DMS 273 treated with DMSO at 0.1 percent for 48 hours (cell line): Measurements from ENCODE around the gene RBMX2.
"Not testable (repeated sequence)": the region's sequence is repeated elsewhere in the genome, so short reads cannot be mapped to it uniquely, and the experiment has no call there.

ENCODE experiments used
- DNase-seq: peaks from one replicate; lab custom pipeline; 2025; lab: John Stamatoyannopoulos, UW

Gene RBMX2, protein sequence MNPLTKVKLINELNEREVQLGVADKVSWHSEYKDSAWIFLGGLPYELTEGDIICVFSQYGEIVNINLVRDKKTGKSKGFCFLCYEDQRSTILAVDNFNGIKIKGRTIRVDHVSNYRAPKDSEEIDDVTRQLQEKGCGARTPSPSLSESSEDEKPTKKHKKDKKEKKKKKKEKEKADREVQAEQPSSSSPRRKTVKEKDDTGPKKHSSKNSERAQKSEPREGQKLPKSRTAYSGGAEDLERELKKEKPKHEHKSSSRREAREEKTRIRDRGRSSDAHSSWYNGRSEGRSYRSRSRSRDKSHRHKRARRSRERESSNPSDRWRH

DNA sequence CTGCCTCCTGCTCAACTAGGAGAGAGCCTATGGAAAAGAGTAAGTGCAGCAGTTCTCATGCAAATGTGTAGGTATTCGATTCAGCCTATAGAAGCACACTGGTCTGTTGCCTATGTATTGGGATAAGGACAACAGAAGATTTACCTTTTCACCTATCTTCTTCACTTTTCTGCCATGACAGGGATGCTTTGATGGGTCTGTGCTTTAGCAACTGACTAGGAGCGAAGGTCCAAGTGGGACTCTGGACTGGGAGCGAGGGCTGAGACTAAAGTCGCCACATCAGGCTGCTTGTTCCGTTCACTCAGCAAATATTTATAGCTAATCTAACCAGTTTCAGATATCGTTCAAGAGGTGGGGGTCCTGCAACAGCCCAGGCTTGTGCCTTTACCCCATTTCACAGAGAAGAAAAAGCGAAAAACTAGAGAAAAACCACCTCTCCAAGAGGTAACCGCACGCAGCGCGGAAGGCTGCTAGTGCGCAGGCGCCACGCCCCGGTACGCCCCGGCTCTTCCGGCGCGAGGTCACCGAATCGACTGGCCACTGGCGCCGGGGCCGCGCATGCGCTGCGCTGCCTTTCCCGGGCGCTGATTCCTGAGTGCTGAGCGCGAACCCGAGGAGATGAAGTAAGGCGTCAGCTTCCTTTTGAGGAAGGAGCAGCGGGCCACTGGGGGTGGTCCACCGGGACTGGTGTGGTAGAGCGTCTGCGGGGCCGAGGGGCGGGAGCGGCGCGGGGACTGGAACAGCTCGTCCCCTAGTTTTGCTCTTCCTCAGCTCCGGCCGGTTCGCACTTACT, at the start of gene RBMX2:
TSS of gene RBMX2 (plus strand) at position 573 of the 793 bp plus-strand sequence. CDS start at position 619, 46 bp downstream.
- peak; percentile 44 for DNase-seq

GRCh38 chrX:130352050-130352449, 49.7 kb upstream of the RBMX2 start:
- not testable (repeated sequence) for DNase-seq

DNA sequence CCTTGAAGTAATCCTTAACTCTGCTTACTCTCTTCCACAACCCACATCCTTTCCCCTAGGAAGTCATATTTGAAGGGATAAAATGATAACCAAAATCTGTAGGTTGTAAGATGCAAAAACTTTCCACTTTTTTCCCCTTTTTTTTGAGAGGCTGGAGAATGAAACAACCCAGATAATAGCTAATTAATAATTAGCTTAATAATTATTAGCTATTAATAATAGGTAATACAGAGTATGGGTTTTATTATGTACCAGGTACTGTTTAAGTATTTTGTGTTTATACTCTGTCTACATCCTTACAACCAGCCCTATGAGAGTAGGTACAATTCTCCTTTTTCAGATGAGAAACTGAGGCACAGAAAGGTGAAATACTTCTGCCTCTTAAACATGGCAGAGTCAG, 25.7 kb upstream of the RBMX2 start:
- no peak for DNase-seq

GRCh38 chrX:130378024-130378669, 23.6 kb upstream of the RBMX2 start:
- DNase-seq, result peak; percentile 31

DNA sequence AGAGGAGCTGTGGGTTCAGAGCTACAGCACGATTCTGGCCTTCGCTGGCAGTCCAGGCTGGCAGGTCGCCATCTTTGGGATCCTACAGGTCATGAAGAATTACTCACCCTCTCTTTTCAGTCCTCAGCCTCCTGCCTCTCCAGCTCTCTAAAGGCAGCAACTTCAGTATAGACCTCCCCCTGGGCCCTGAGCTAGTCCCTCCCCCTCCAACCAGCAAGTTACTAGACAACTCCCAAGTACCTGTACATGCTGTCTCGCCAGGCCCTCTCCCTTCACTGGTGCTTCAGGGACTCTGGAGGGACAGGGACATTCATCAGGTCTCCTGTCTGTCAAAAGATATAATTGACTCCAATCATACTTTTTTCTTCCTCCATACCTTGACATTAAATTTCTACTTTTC, 16.3 kb upstream of the RBMX2 start, which contains the start of gene GPR119:
TSS of gene GPR119 (minus strand) at position 155 of the 400 bp plus-strand sequence. CDS start 227 bp downstream, outside the sequence.
- DNase-seq, result no peak

DNA sequence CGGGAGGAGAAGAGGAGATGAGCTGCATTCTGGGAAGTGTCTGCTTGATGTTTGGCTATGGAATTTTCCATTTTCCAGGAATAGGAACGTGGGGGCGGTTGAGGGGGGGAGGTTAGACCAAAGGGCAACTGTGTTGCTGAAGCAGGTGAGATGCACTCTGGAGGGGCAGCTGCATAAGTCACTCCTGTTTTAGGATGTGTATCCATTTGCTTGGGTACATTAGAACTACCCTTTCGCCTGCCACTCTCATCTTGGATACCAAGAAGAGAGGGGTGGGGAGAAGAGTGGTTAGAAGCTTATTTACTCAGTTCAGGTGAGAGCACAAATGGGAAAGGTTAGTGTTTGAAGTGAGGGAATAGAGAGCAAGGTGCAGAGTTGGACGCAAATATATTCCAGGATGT, 15.4 kb upstream of the RBMX2 start:
- no peak for DNase-seq

DNA sequence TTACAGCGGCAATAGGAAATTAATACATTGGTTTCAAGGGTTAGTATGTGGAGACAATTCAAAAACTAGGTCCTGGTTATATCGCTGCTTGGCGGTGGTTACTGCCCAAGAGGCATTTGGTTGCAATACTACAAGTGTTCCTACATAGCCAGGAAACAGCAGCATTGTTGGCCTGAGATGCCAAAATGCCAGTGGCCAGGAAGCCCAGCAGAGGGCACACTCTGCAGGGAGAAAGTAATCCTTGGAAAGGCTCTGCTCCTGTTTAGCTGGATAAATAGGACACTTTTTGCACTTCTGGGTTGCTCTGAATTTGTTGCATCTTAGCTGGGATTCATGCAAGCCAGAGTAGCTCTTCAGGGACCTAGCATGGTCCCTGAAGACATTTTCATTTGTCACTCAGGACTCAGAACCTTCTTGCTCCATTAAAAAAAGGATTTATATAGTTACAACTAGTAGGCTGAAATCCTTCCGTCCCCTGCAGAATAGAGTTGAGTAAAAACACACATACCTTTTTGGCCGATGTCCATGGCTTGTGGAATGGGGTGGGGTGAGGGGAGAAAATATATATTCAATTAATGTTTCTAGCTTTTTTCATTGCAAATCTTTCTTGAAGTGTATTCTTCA, 8.2 kb upstream of the RBMX2 start:
- DNase-seq, result peak; percentile 7

DNA sequence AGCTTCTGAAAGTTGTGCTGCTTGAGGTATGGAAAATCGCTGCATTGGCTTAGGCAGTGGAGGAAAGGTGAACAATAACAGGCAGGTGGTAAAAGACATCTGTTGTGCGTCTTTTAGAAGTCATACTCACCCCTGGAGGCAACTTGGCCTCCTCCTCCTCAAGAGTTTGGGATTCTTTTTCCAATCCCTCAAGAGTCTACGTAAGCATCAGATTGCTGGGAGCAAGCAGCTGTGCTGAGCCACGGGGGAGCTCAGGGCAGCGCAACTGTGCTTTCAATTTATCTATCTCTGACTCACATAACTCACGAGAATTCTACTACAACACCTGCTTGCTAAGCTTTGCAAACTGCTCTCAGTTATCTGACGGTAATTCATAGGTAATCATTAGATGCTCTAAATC, 6.4 kb upstream of the RBMX2 start:
- DNase-seq, result peak; percentile 1

DNA sequence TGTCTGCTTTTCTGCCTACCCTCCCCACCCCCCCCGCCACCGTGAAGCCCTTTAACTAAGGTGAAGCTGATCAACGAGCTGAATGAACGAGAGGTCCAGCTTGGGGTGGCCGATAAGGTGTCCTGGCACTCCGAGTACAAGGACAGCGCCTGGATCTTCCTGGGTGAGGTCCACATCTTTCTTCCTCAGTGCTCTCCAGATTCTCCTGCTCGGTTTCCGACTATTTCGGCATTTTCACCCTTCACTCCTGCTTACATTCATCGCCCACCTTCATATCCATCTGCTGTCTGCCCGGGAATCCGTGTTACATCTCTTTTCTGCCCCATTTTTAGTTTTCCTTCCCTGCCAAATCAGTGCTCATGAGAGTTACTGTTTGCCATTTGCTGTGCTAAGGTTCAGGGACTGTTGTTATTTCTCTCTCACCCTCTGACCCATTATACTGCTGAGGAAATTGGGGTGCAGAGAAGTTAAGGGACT, 459 bp downstream of the RBMX2 start:
- DNase-seq, result no peak

- no peak for DNase-seq
These were observed 11.6 kb downstream of the RBMX2 start for GRCh38 chrX:130413415-130413814.

GRCh38 chrX:130414800-130415199, 13.0 kb downstream of the RBMX2 start:
- no peak for DNase-seq

GRCh38 chrX:130415201-130415600, 13.4 kb downstream of the RBMX2 start:
- DNase-seq, result no peak

DNA sequence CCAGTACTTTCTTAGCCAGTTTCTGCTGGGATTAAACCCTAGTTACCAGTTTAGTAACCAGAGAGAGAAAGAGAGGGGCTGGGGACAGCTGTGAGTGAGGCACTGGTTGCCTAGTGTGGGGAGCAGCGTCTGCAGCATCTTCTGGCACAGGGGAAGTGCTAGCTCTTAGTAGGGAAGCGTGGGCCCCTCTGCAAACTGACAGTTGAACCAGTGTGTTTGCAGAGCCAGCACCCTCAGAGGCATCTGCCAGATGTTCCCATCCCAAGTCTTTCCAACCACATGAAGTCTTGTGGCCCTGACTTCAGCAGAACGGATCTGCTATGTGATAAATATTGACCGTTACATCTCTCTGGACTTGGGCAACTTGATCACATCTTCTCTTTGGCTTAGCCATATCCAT, 15.0 kb downstream of the RBMX2 start:
- DNase-seq, result no peak

DNA sequence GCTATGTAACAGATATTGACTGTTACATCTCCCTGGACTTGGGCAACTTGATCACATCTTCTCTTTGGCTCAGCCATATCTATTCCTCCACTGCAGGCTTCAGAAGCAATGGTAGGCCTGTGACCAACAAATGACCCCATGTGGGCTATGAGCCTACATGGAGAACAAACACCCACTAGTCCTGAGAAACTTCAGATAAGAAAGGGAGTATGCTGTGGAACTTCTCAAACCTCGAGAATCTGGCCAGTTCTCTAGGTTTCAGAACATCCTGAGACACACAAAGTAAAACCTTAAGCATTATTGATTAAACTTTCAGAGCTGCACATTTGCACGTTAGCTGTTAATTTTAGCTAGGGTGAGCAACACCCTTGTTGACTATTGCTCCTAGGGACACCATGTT, 16.3 kb downstream of the RBMX2 start:
- DNase-seq, result no peak

GRCh38 chrX:130418740-130419139, 17.0 kb downstream of the RBMX2 start:
- no peak for DNase-seq

GRCh38 chrX:130419263-130419662, 17.5 kb downstream of the RBMX2 start:
- no peak for DNase-seq

DNA sequence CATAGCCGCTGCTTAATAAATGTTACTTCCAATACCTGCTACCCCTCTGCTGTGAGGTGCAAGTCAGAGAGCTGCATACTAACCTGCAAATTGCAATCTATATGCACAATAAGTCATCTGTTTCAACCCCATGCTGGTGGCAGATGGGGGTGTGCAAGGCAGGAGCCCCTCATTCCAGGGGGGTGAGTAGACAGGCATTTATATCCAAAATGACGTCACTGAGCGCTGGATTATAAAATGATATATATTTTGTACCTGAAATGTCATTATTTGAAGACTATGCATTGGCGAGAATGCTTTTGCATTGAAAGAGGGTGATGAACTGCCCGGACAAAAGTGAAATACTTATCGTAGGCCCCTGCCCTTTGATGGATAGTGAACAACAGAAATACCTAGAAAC, 24.7 kb downstream of the RBMX2 start:
- DNase-seq, result no peak

GRCh38 chrX:130429236-130429635, 27.4 kb downstream of the RBMX2 start:
- DNase-seq, result not testable (repeated sequence)

DNA sequence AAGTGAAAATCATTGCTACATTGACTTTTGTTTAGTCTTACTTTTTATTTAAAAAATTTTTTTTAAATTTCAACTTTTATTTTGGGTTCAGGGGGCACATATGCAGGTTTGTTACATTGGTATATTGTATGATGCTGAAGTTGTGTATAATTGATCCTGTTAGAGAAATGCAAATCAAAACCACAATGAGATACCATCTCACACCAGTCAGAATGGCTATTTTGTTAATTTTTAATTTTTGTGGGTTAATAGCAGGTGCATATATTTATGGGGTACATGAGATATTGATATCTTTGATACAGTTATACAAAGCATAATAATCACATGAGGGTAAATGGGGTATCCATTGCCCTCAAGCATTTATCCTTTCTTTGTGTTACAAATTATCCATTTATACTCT, 34.1 kb downstream of the RBMX2 start:
- DNase-seq, result no peak

DNA sequence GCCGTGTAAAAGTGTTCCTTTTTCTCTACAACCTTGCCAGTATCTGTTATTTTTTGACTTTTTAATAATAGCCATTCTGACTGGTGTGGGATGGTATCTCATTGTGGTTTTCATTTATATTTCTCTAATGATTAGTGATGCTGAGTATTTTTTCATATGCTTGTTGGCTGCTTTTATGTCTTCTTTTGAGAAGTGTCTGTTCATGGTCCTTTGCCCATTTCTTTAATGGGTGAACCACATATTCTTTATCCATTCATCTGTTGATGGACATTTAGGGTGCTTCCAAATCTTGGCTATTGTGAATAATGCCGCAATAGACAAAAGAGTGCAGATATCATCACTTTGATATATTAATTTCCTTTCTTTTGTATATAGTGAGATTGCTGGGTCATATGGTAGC, 36.2 kb downstream of the RBMX2 start:
- DNase-seq, result not testable (repeated sequence)

DNA sequence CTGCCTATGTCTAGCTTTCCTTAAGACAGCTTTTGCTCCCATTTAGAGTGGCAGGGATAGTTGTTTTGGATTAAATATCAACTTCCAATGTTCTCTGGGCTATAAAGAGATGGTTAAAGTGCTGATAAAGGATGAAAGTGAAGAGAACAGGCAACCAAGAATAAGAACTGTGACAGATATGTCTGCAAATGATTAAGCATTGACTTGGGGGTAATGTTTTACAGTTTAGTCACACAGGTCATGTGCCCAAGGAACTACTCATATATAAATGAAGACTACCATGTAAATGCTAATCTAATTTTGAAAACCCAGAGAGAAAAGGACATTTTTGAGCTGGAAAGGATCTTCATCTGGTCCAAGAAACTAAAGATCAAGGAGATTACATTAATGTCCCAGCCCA, 42.1 kb downstream of the RBMX2 start:
- no peak for DNase-seq
